ENCODE data around the gene DAP. TPM values are rescaled to one million over a fixed set of nuclear protein-coding genes. Genes with fewer than 3 reads are reported as not detected.

The DAP gene
- total RNA-seq, 1 donor from 2014 or later: 38.5 TPM

DNA sequence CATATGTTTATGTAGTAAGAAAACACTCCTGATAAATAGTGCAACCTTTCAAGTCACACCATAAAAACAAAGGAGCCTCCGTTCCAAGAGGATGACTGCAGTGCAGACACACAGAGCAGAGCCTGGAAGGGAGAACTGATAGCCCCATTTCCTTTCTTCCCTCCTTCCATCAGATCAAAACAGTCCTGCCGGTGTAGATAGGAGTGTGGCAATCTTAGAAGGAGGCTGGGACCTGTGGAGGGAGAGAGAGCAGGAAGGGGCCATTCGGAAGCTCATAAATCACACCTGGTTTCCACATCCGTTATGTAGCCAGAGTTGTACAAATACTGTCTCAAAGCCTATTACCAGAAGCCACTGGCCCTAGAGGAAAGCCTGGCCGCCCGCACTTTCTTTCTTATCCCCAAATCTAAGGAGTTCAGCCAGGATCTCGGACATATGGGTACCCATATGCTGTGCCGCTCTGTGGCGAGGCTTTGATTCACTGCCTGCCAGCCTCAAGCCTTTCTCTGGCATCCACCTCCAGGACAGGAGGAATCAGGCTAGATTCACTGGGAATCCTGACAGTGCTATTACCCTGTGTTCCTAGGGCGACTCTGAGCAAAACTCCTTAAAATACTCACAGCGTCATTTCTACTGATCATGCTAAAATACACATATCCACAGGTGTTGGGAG, 26.9 kb downstream of the DAP start:
- peaks cover 34% of the 10 kb centered on the region for H3K4me1 Mint-ChIP-seq (ENCODE audit: low read depth, unreplicated experiment)
- peaks cover 12% of the 10 kb centered on the region for H3K36me3 Mint-ChIP-seq (ENCODE audit: unreplicated experiment)
- peaks cover 8% of the 10 kb centered on the region for H3K27me3 Mint-ChIP-seq (ENCODE audit: unreplicated experiment)
- TF ChIP-seq, protein P1, sequence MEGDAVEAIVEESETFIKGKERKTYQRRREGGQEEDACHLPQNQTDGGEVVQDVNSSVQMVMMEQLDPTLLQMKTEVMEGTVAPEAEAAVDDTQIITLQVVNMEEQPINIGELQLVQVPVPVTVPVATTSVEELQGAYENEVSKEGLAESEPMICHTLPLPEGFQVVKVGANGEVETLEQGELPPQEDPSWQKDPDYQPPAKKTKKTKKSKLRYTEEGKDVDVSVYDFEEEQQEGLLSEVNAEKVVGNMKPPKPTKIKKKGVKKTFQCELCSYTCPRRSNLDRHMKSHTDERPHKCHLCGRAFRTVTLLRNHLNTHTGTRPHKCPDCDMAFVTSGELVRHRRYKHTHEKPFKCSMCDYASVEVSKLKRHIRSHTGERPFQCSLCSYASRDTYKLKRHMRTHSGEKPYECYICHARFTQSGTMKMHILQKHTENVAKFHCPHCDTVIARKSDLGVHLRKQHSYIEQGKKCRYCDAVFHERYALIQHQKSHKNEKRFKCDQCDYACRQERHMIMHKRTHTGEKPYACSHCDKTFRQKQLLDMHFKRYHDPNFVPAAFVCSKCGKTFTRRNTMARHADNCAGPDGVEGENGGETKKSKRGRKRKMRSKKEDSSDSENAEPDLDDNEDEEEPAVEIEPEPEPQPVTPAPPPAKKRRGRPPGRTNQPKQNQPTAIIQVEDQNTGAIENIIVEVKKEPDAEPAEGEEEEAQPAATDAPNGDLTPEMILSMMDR (IDR thresholded peaks at IDR 0.05; ENCODE audit: partially characterized antibody, unreplicated experiment): no peak
- no peak for DNase-seq
- peaks cover 13% of the 10 kb centered on the region for H3K9me3 Mint-ChIP-seq (ENCODE audit: unreplicated experiment)
- no peak overlapping the region for H3K4me3 Mint-ChIP-seq (ENCODE audit: unreplicated experiment)
- peak overlapping the region; percentile 28 for H3K27ac Mint-ChIP-seq (ENCODE audit: unreplicated experiment)

DNA sequence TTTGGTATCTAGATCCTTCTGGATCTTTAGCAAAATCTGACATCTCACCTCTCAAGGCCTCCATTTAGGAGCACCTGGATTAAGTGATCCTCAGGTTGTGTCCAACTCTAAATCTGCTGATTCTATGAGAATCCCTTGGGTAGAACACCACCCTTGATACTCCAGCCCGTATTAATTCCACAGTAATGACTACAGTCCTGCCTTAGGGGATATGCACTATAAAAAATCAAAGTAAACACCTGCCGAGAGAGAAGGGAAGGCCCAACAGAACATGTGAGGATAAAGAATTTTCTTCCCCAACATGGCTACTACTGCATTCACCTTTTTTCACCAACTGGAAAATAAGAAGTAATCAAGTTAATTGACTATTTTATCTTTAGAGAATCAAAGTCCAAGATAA, 27.6 kb downstream of the DAP start:
- TF ChIP-seq, protein P1 (IDR thresholded peaks at IDR 0.05; ENCODE audit: partially characterized antibody, unreplicated experiment): no peak
- H3K36me3 Mint-ChIP-seq (ENCODE audit: unreplicated experiment): peaks cover 6% of the 10 kb centered on the region
- H3K27ac Mint-ChIP-seq (ENCODE audit: unreplicated experiment): no peak overlapping the region
- peaks cover 37% of the 10 kb centered on the region for H3K4me1 Mint-ChIP-seq (ENCODE audit: low read depth, unreplicated experiment)
- H3K4me3 Mint-ChIP-seq (ENCODE audit: unreplicated experiment): no peak overlapping the region
- DNase-seq: no peak
- peaks cover 8% of the 10 kb centered on the region for H3K27me3 Mint-ChIP-seq (ENCODE audit: unreplicated experiment)
- peaks cover 13% of the 10 kb centered on the region for H3K9me3 Mint-ChIP-seq (ENCODE audit: unreplicated experiment)

DNA sequence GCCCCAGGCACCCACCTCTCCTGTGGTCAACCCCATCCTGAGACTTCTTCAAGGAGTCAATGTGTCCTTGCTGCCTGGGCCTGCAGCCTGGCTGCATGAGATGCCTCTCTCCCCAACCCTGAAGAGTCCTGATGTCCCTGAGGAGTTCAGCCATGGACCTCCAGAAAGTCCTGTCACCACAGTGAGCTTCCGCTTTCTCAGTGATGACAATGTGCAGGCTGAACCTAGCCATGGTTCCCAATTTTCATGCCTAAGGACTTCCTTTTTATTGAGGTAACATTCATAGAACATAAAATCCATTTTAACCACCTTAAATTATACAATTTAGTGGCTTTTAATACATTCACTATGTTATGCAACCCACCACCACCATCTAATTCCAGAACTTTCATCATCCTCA, 29.1 kb downstream of the DAP start:
- DNase-seq: no peak
- Mint-ChIP-seq H3K9me3 (ENCODE audit: unreplicated experiment) (peaks cover 13% of the 10 kb centered on the region), H3K36me3 (ENCODE audit: unreplicated experiment) (no peaks in the 10 kb centered on the region), H3K4me1 (ENCODE audit: low read depth, unreplicated experiment) (peaks cover 40% of the 10 kb centered on the region), H3K27me3 (ENCODE audit: unreplicated experiment) (peaks cover 8% of the 10 kb centered on the region), H3K4me3 (ENCODE audit: unreplicated experiment) (no peak overlapping the region), H3K27ac (ENCODE audit: unreplicated experiment) (no peak overlapping the region)
- TF ChIP-seq, protein P1 (IDR thresholded peaks at IDR 0.05; ENCODE audit: partially characterized antibody, unreplicated experiment): no peak

DNA sequence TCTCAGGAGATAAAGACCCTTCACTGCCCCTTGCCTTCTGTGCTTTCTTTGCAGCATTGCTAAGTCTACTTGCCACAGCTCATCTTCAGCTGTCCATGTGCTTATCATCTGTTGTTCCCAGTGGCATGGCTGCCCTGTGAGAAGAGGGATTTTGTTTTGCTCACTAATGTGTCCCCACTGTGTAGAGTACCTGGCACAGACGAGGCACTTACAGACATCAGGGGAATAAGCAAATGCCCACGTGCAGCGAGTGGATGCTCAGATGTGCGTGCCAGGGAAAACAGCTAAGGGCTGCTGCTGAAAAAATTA, 31.0 kb downstream of the DAP start:
- peaks cover 34% of the 10 kb centered on the region for H3K4me1 Mint-ChIP-seq (ENCODE audit: low read depth, unreplicated experiment)

More for the DNA sequence above, 31.0 kb downstream of the DAP start:
- Mint-ChIP-seq H3K27me3 (ENCODE audit: unreplicated experiment) (peaks cover 6% of the 10 kb centered on the region), H3K4me3 (ENCODE audit: unreplicated experiment) (peak overlapping the region; percentile 19), H3K9me3 (ENCODE audit: unreplicated experiment) (peaks cover 11% of the 10 kb centered on the region), H3K36me3 (ENCODE audit: unreplicated experiment) (no peaks in the 10 kb centered on the region), H3K27ac (ENCODE audit: unreplicated experiment) (peak overlapping the region; percentile 89)
- TF ChIP-seq, protein P1 (IDR thresholded peaks at IDR 0.05; ENCODE audit: partially characterized antibody, unreplicated experiment): no peak
- peak; percentile 27 for DNase-seq
